Measurements from ENCODE around the gene LMNA.

Gene LMNA

GRCh38 chr1:156076609-156077429 lies 37.7 kb upstream of the LMNA start:
- peak overlapping the region; percentile 33; the same call in 1 of the 2 replicates for H3K4me3 ChIP-seq (ENCODE audit: low read length)
- no peak for TF ChIP-seq ZNF274 (IDR thresholded peaks at IDR 0.05; ENCODE audit: low read depth, low read length)

- no peak overlapping the region for H3K4me3 ChIP-seq (ENCODE audit: low read length)
- no peak for TF ChIP-seq ZNF274 (IDR thresholded peaks at IDR 0.05; ENCODE audit: low read depth, low read length)
Measured at GRCh38 chr1:156077430-156077760, 37.1 kb upstream of the LMNA start.

- H3K4me3 ChIP-seq (ENCODE audit: low read length), result no peak overlapping the region
- TF ChIP-seq ZNF274 (IDR thresholded peaks at IDR 0.05; ENCODE audit: low read depth, low read length), result no peak
Measured at GRCh38 chr1:156078728-156079127, 35.8 kb upstream of the LMNA start.

- no peak overlapping the region for H3K4me3 ChIP-seq (ENCODE audit: low read length)
- no peak for TF ChIP-seq ZNF274 (IDR thresholded peaks at IDR 0.05; ENCODE audit: low read depth, low read length)
Measured at GRCh38 chr1:156079762-156080161, 34.7 kb upstream of the LMNA start.

GRCh38 chr1:156080241-156080862 lies 34.2 kb upstream of the LMNA start:
- H3K4me3 ChIP-seq (ENCODE audit: low read length), result no peak overlapping the region
- no peak for TF ChIP-seq ZNF274 (IDR thresholded peaks at IDR 0.05; ENCODE audit: low read depth, low read length)

- H3K4me3 ChIP-seq (ENCODE audit: low read length), result no peak overlapping the region
- no peak for TF ChIP-seq ZNF274 (IDR thresholded peaks at IDR 0.05; ENCODE audit: low read depth, low read length)
Measured at GRCh38 chr1:156080863-156081179, 33.7 kb upstream of the LMNA start.

- H3K4me3 ChIP-seq (ENCODE audit: low read length), result peak overlapping the region; percentile 72
- no peak for TF ChIP-seq ZNF274 (IDR thresholded peaks at IDR 0.05; ENCODE audit: low read depth, low read length)
Measured at GRCh38 chr1:156081180-156081916, 33.2 kb upstream of the LMNA start.

GRCh38 chr1:156081917-156082308 lies 32.6 kb upstream of the LMNA start:
- peak overlapping the region; percentile 72 for H3K4me3 ChIP-seq (ENCODE audit: low read length)
- TF ChIP-seq ZNF274 (IDR thresholded peaks at IDR 0.05; ENCODE audit: low read depth, low read length), result no peak

- TF ChIP-seq ZNF274 (IDR thresholded peaks at IDR 0.05; ENCODE audit: low read depth, low read length), result no peak
- H3K4me3 ChIP-seq (ENCODE audit: low read length), result peak within 1 kb of the TSS; percentile 72
Measured at GRCh38 chr1:156082309-156083091, 32.0 kb upstream of the LMNA start, which contains the start of gene MEX3A. Gene MEX3A (minus strand): TSS chr1:156082465. CDS start chr1:156081998, 467 bp downstream.

GRCh38 chr1:156083800-156084790 lies 30.4 kb upstream of the LMNA start:
- no peak overlapping the region for H3K4me3 ChIP-seq (ENCODE audit: low read length)

GRCh38 chr1:156086256-156086662 lies 28.3 kb upstream of the LMNA start:
- no peak for TF ChIP-seq ZNF274 (IDR thresholded peaks at IDR 0.05; ENCODE audit: low read depth, low read length)
- H3K4me3 ChIP-seq (ENCODE audit: low read length), result no peak overlapping the region

More at GRCh38 chr1:156083800-156084790, 30.4 kb upstream of the LMNA start:
- TF ChIP-seq ZNF274 (IDR thresholded peaks at IDR 0.05; ENCODE audit: low read depth, low read length), result no peak

GRCh38 chr1:156089704-156090103 lies 24.8 kb upstream of the LMNA start:
- H3K4me3 ChIP-seq (ENCODE audit: low read length), result no peak overlapping the region
- no peak for TF ChIP-seq ZNF274 (IDR thresholded peaks at IDR 0.05; ENCODE audit: low read depth, low read length)
